HEK293 (cell line): ENCODE measurements around the gene ADK.

Experiments
- CTCF ChIP-seq: fragments of 450-650 bp; formaldehyde crosslinking; IDR thresholded peaks from 2 replicates; pipeline ENCODE4 v1.5.1; 2016; ENCODE audit warnings: missing biosample characterization, missing genetic modification characterization
- HIC1 ChIP-seq: fragments of 450-650 bp; formaldehyde crosslinking; IDR thresholded peaks from 2 replicates; pipeline ENCODE4 v1.5.1; 2016; ENCODE audit warnings: missing biosample characterization, missing genetic modification characterization
- MEIS1 ChIP-seq: sonication (generic); formaldehyde crosslinking; IDR thresholded peaks from 2 replicates; pipeline ENCODE4 v1.8.1; 2022; ENCODE audit warnings: missing genetic modification reagents, mild to moderate bottlenecking, borderline replicate concordance
- MZF1 ChIP-seq: fragments of 450-650 bp; formaldehyde crosslinking; IDR thresholded peaks from 2 replicates; pipeline ENCODE4 v1.5.1; 2017; ENCODE audit warnings: missing biosample characterization, missing genetic modification characterization, borderline replicate concordance
- PRDM6 ChIP-seq: fragments of 450-650 bp; formaldehyde crosslinking; IDR thresholded peaks from 2 replicates; pipeline ENCODE4 v1.5.1; 2017; ENCODE audit warnings: missing biosample characterization, missing genetic modification characterization
- SALL2 ChIP-seq: fragments of 450-650 bp; formaldehyde crosslinking; IDR thresholded peaks from 2 replicates; pipeline ENCODE4 v1.5.0; 2017; ENCODE audit warnings: missing biosample characterization, mild to moderate bottlenecking, missing genetic modification characterization, borderline replicate concordance
- ZBTB1 ChIP-seq: fragments of 450-650 bp; formaldehyde crosslinking; IDR thresholded peaks from 2 replicates; pipeline ENCODE4 v1.5.1; 2016; ENCODE audit warnings: missing biosample characterization, missing genetic modification characterization
- ZNF114 ChIP-seq: fragments of 450-650 bp; formaldehyde crosslinking; IDR thresholded peaks from 2 replicates; pipeline ENCODE4 v1.5.0; 2017; ENCODE audit warnings: missing biosample characterization, missing genetic modification characterization
- ZNF629 ChIP-seq: fragments of 450-650 bp; formaldehyde crosslinking; IDR thresholded peaks from 2 replicates; pipeline ENCODE4 v1.5.1; 2017; ENCODE audit warnings: missing biosample characterization, missing genetic modification characterization
- ZNF660 ChIP-seq: fragments of 450-650 bp; IDR thresholded peaks from 2 replicates; pipeline ENCODE4 v1.5.1; 2018; ENCODE audit warnings: missing biosample characterization, mild to moderate bottlenecking, missing genetic modification characterization
- ZNF777 ChIP-seq: fragments of 450-650 bp; formaldehyde crosslinking; IDR thresholded peaks from 2 replicates; pipeline ENCODE4 v1.5.1; 2017; ENCODE audit warnings: missing biosample characterization, missing genetic modification characterization, borderline replicate concordance
- ZNF785 ChIP-seq: fragments of 450-650 bp; formaldehyde crosslinking; IDR thresholded peaks from 2 replicates; pipeline ENCODE4 v1.5.1; 2016; ENCODE audit warnings: missing biosample characterization, missing genetic modification characterization
- ZNF791 ChIP-seq: fragments of 450-650 bp; formaldehyde crosslinking; IDR thresholded peaks from 2 replicates; pipeline ENCODE4 v1.5.1; 2016; ENCODE audit warnings: missing biosample characterization, missing genetic modification characterization

- TF ChIP-seq PRDM6 (tag by site-specific recombination) = no peak
- TF ChIP-seq ZNF777 (tag by site-specific recombination) = no peak
- TF ChIP-seq ZNF660 (tag by site-specific recombination) = no peak
- no peak for TF ChIP-seq MZF1 (tag by site-specific recombination)
- TF ChIP-seq ZNF785 (tag by site-specific recombination) = no peak
- TF ChIP-seq SALL2 (tag by site-specific recombination) = no peak
- TF ChIP-seq HIC1 (tag by site-specific recombination) = no peak
- no peak for TF ChIP-seq ZBTB1
- TF ChIP-seq CTCF = no peak
- TF ChIP-seq ZNF791 (tag by site-specific recombination) = no peak
- TF ChIP-seq ZNF629 (tag by site-specific recombination) = no peak
- no peak for TF ChIP-seq ZNF114 (tag by site-specific recombination)
- TF ChIP-seq MEIS1 (CRISPR knock-in tag) = no peak
These were observed 232.6 kb downstream of the ADK start for GRCh38 chr10:74383642-74384041.
